Measurements from ENCODE around the gene IQCH. TPM values are rescaled to one million over a fixed set of nuclear protein-coding genes. Genes with fewer than 3 reads are reported as not detected.

The IQCH gene
- total and polyA plus RNA-seq, 2 experiments from 2014 or later = 1.7 to 4.6 TPM

DNA sequence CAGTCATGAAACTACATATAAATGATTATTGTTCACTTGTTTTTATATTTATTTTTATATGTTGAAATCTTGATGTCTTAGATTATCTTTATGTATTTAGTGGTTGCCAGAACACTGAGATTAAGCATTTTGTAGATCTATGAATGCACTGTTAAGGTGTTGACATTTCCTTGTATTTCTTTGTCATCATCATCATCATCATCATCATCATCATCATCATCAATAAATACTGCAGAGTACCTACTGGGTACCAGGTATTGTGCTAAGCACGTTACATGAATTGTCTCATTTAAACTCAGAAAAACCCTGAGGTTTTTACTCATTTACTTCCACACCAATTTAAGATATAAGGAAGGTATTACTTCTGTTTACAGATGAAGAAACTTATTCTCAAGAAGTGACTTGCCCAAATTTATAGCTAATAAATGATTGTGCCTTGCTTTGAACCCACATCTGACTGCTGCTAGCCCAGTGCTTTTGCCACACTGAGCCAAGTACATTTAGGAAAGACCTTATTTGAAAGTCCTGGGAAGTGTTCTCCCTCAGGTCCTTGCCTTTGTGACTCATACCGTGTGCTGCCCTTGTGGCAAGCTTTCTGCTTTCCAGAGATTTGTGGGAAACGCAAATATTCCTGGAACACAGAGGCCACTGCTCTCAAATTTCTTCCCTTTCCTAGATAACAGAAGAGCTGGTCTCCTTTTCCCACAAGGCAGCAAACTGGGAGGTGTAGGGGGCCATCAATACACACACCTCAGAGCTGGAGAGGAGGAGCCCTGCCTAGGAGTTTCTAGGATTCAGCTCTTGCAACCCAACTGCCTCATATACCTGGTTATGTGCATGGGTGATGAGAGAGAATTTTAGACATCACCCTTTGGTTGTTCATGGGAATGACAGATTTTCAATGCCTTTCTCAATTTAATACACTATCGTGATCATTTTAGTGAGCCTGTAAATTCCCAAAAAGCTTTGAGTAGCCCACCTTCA, 150.9 kb downstream of the IQCH start:
- H3K36me3 Mint-ChIP-seq (ENCODE audit: low read depth) = no peaks in the 10 kb centered on the region
- no peak for DNase-seq (ENCODE audit: low spot score)
- no peaks in the 10 kb centered on the region for H3K27me3 Mint-ChIP-seq (ENCODE audit: insufficient read depth, low read depth, poor library complexity)
- H4K20me1 ChIP-seq (replicated peaks; ENCODE audit: insufficient read depth) = no peaks in the 10 kb centered on the region
- H3K9me2 ChIP-seq (ENCODE audit: insufficient read depth) = no peaks in the 10 kb centered on the region
- no peak overlapping the region for H3K4me2 ChIP-seq
- no peak overlapping the region for H3K27ac ChIP-seq (ENCODE audit: low read depth)
- H3K4me1 ChIP-seq (ENCODE audit: insufficient read depth) = peaks cover 29% of the 10 kb centered on the region
- H2AFZ ChIP-seq = no peak overlapping the region
- no peaks in the 10 kb centered on the region for H3K27me3 ChIP-seq (ENCODE audit: insufficient read depth)
- no peaks in the 10 kb centered on the region for H3K79me2 ChIP-seq (replicated peaks; ENCODE audit: insufficient read depth)
- no peak; the same call in 2 of the 3 replicates for ATAC-seq
- H3K36me3 ChIP-seq (ENCODE audit: insufficient read depth) = no peaks in the 10 kb centered on the region
- H3K4me1 Mint-ChIP-seq = peaks cover 37% of the 10 kb centered on the region
- TF ChIP-seq JUNB (IDR thresholded peaks at IDR 0.05; ENCODE audit: unreplicated experiment) (no peak), ZNF331 (CRISPR knock-in tag; IDR thresholded peaks at IDR 0.05; ENCODE audit: low read depth) (no peak), EZH2 (IDR thresholded peaks at IDR 0.05; ENCODE audit: low read depth, unreplicated experiment) (no peak), ZNF462 (CRISPR knock-in tag; IDR thresholded peaks at IDR 0.05) (no peak), STAT1 (IDR thresholded peaks at IDR 0.05; ENCODE audit: unreplicated experiment) (no peak), CTCF (conservative IDR thresholded peaks at IDR 0.05; ENCODE audit: low read depth in 2 of 2) (no peak), ZNF114 (CRISPR knock-in tag; IDR thresholded peaks at IDR 0.05) (no peak), EZH2phosphoT487 (IDR thresholded peaks at IDR 0.05; ENCODE audit: unreplicated experiment) (no peak), CREB1 (CRISPR knock-in tag; IDR thresholded peaks at IDR 0.05; ENCODE audit: low read depth) (no peak), POLR2AphosphoS5 (IDR thresholded peaks at IDR 0.05; ENCODE audit: low read depth) (no peak), NANOG (IDR thresholded peaks at IDR 0.05; ENCODE audit: borderline replicate concordance) (no peak)
- TF ChIP-seq, protein P1, sequence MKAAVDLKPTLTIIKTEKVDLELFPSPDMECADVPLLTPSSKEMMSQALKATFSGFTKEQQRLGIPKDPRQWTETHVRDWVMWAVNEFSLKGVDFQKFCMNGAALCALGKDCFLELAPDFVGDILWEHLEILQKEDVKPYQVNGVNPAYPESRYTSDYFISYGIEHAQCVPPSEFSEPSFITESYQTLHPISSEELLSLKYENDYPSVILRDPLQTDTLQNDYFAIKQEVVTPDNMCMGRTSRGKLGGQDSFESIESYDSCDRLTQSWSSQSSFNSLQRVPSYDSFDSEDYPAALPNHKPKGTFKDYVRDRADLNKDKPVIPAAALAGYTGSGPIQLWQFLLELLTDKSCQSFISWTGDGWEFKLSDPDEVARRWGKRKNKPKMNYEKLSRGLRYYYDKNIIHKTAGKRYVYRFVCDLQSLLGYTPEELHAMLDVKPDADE (IDR thresholded peaks at IDR 0.05) = no peak
- no peaks in the 10 kb centered on the region for H3F3A ChIP-seq (replicated peaks; ENCODE audit: low read depth)
- no peak overlapping the region for H3K27ac Mint-ChIP-seq
- H3K9me3 Mint-ChIP-seq = no peaks in the 10 kb centered on the region
- no peak overlapping the region for H3K4me3 Mint-ChIP-seq
- H3K4me3 ChIP-seq = no peak overlapping the region
